Activated CD4-positive, alpha-beta T cell treated with anti-CD3 and anti-CD28 coated beads, Interleukin-2, amount 50 U/mL, for 48 hours (primary cell): ENCODE data around the gene KLF6.
A peak's percentile ranks its signal among the peaks of the same experiment; 100 is the strongest.

Source experiments
- DNase-seq, 2 experiments: peaks; one replicate each; pipeline ENCODE4 v3.0.0-alpha.2; 2020

The KLF6 gene

GRCh38 chr10:3786295-3787015, 1.4 kb upstream of the KLF6 start:
- DNase-seq = peak in 1 of 2 experiments; percentile 53

GRCh38 chr10:3785851-3786271, 852 bp upstream of the KLF6 start:
- peak; percentile 47 to 51 for DNase-seq

- peak; percentile 99 for DNase-seq
Measured at GRCh38 chr10:3785251-3785850, 342 bp upstream of the KLF6 start.

- DNase-seq = peak; percentile 20 to 43
Measured at GRCh38 chr10:3783682-3784432, 1.2 kb downstream of the KLF6 start.

- peak; percentile 73 to 79 for DNase-seq
Measured at GRCh38 chr10:3783316-3783681, 1.7 kb downstream of the KLF6 start.

GRCh38 chr10:3782451-3783315, 2.3 kb downstream of the KLF6 start:
- peak; percentile 41 to 51 for DNase-seq

GRCh38 chr10:3782146-3782450, 2.9 kb downstream of the KLF6 start:
- peak in 1 of 2 experiments; percentile 32 for DNase-seq

GRCh38 chr10:3781468-3782145, 3.4 kb downstream of the KLF6 start:
- DNase-seq = peak; percentile 58 to 66

GRCh38 chr10:3780771-3781467, 4.1 kb downstream of the KLF6 start:
- no peak for DNase-seq

GRCh38 chr10:3780021-3780770, 4.8 kb downstream of the KLF6 start:
- no peak for DNase-seq

- DNase-seq = no peak
Measured at GRCh38 chr10:3779158-3779741, 5.8 kb downstream of the KLF6 start.

- DNase-seq = no peak
Measured at GRCh38 chr10:3778692-3779157, 6.3 kb downstream of the KLF6 start.

GRCh38 chr10:3777981-3778691, 6.9 kb downstream of the KLF6 start:
- DNase-seq = no peak

GRCh38 chr10:3776796-3777571, 8.0 kb downstream of the KLF6 start:
- DNase-seq = peak; percentile 46 to 63

GRCh38 chr10:3775696-3776551, 9.1 kb downstream of the KLF6 start:
- no peak for DNase-seq

GRCh38 chr10:3774814-3775695, 10.0 kb downstream of the KLF6 start:
- DNase-seq = peak in 1 of 2 experiments; percentile 51
